ENCODE measurements around the gene POLR2C. TPM values are rescaled to one million over a fixed set of nuclear protein-coding genes. Genes with fewer than 3 reads are reported as not detected.

The POLR2C gene
- total and polyA plus RNA-seq, 2 experiments from 2014 or later: 37.6 to 123 TPM

DNA sequence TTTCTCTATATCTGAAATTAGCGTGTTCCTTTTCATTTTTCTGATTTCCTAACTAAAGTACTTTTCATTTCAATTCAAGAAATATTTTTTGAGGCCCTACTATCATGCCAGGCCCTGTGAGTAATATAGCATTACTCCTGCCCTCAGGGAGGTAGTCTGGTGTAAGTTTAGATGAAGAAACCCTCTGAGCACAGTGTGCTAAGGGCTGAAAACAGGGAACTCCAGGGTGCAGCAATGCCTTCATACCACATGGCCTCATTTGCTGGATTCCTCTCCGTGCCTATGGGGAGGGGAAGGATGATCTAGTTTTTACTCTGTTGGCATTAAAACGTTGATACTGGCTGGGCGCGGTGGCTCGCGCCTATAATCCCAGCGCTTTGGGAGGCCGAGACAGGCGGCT is 10.5 kb upstream of the POLR2C start (continued):
- no peak for TF ChIP-seq ZNF462 (CRISPR knock-in tag; IDR thresholded peaks at IDR 0.05)
- TF ChIP-seq CREB1 (CRISPR knock-in tag; IDR thresholded peaks at IDR 0.05; ENCODE audit: low read depth): no peak
- TF ChIP-seq CTCF (conservative IDR thresholded peaks at IDR 0.05; ENCODE audit: low read depth in 2 of 2): no peak
- TF ChIP-seq STAT1 (IDR thresholded peaks at IDR 0.05; ENCODE audit: unreplicated experiment): no peak
- TF ChIP-seq EZH2 (IDR thresholded peaks at IDR 0.05; ENCODE audit: low read depth, unreplicated experiment): no peak
- TF ChIP-seq, protein P1, sequence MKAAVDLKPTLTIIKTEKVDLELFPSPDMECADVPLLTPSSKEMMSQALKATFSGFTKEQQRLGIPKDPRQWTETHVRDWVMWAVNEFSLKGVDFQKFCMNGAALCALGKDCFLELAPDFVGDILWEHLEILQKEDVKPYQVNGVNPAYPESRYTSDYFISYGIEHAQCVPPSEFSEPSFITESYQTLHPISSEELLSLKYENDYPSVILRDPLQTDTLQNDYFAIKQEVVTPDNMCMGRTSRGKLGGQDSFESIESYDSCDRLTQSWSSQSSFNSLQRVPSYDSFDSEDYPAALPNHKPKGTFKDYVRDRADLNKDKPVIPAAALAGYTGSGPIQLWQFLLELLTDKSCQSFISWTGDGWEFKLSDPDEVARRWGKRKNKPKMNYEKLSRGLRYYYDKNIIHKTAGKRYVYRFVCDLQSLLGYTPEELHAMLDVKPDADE (IDR thresholded peaks at IDR 0.05): no peak
- no peak for TF ChIP-seq POLR2AphosphoS5 (IDR thresholded peaks at IDR 0.05; ENCODE audit: low read depth)
- TF ChIP-seq NANOG (IDR thresholded peaks at IDR 0.05; ENCODE audit: borderline replicate concordance): no peak
- TF ChIP-seq ZNF114 (CRISPR knock-in tag; IDR thresholded peaks at IDR 0.05): no peak
- TF ChIP-seq EZH2phosphoT487 (IDR thresholded peaks at IDR 0.05; ENCODE audit: unreplicated experiment): no peak
- TF ChIP-seq ZNF331 (CRISPR knock-in tag; IDR thresholded peaks at IDR 0.05; ENCODE audit: low read depth): no peak

Data from GM23338 (cell line).